CD4-positive, alpha-beta memory T cell (primary cell): ENCODE measurements around the gene ABHD17C. TPM values are rescaled to one million over a fixed set of nuclear protein-coding genes. Genes with fewer than 3 reads are reported as not detected.
A peak's percentile ranks its signal among the peaks of the same experiment; 100 is the strongest.
"Not testable (repeated sequence)": the region's sequence is repeated elsewhere in the genome, so short reads cannot be mapped to it uniquely, and the experiment has no call there.

Source experiments
- CTCF ChIA-PET: fragments of 350-600 bp; sonication (Branson Sonifier 250); formaldehyde crosslinking; loops from one replicate; lab custom pipeline; 2021; ENCODE audit warnings: inconsistent platforms; ENCODE audit not compliant: partially characterized antibody; lab: Charles Lee
- POLR2A ChIA-PET: fragments of 350-600 bp; sonication (Branson Sonifier 250); formaldehyde crosslinking; loops from one replicate; lab custom pipeline; 2021; ENCODE audit not compliant: partially characterized antibody; lab: Charles Lee
- DNase-seq, 5 donors: peaks; one replicate each; pipeline versions ENCODE4 v3.0.0 to v3.0.0-alpha.2; 2020 to 2022; ENCODE audit warnings: mixed read lengths in 1 of 5
- H3K27ac ChIP-seq: one replicate; pipeline ENCODE4 v1.7.0; 2013; ENCODE audit warnings: low read depth, low read length
- H3K27me3 ChIP-seq: 2 replicates; pipeline ENCODE4 v1.7.0; 2013; ENCODE audit warnings: mild to moderate bottlenecking, low read length, moderate library complexity; ENCODE audit not compliant: insufficient read depth
- H3K36me3 ChIP-seq: 2 replicates; pipeline ENCODE4 v1.7.0; 2013; ENCODE audit warnings: mild to moderate bottlenecking, low read length, moderate library complexity; ENCODE audit not compliant: insufficient read depth
- H3K4me1 ChIP-seq: 2 replicates; pipeline ENCODE4 v1.7.0; 2013; ENCODE audit warnings: mild to moderate bottlenecking, low read length, moderate library complexity; ENCODE audit not compliant: insufficient read depth
- H3K4me3 ChIP-seq, 2 donors: one replicate each; pipeline ENCODE4 v1.7.0; 2013; ENCODE audit warnings: low read length in 2 of 2, mild to moderate bottlenecking in 1 of 2
- H3K9me3 ChIP-seq, 2 donors: one replicate each; pipeline ENCODE4 v1.7.0; 2013; ENCODE audit warnings: low read length in 2 of 2, control low read depth in 1 of 2; ENCODE audit not compliant: control insufficient read depth in 1 of 2
- H3K27ac Mint-ChIP-seq, 7 donors: one replicate each; pipeline ENCODE4 v1.8.0; 2020 to 2021; ENCODE audit warnings: mixed read lengths in 7 of 7, mild to moderate bottlenecking in 6 of 7, inconsistent platforms in 3 of 7, moderate library complexity in 3 of 7
- H3K27me3 Mint-ChIP-seq, 2 donors: one replicate each; pipeline ENCODE4 v1.8.0; 2020 to 2021; ENCODE audit warnings: mixed read lengths in 2 of 2
- H3K36me3 Mint-ChIP-seq, 2 donors: one replicate each; pipeline ENCODE4 v1.8.0; 2020 to 2021; ENCODE audit warnings: mixed read lengths in 2 of 2, inconsistent platforms in 1 of 2, mild to moderate bottlenecking in 1 of 2
- H3K4me1 Mint-ChIP-seq, 4 donors: one replicate each; pipeline ENCODE4 v1.8.0; 2020 to 2021; ENCODE audit warnings: mixed read lengths in 4 of 4, mild to moderate bottlenecking in 1 of 4
- H3K4me3 Mint-ChIP-seq, 8 donors: one replicate each; pipeline ENCODE4 v1.8.0; 2020 to 2021; ENCODE audit warnings: mixed read lengths in 8 of 8, mild to moderate bottlenecking in 7 of 8, moderate library complexity in 6 of 8, inconsistent platforms in 3 of 8
- H3K9me3 Mint-ChIP-seq, 8 donors: one replicate each; pipeline ENCODE4 v1.8.0; 2020 to 2021; ENCODE audit warnings: mixed read lengths in 8 of 8, mild to moderate bottlenecking in 5 of 8, inconsistent platforms in 3 of 8, moderate library complexity in 1 of 8
- intact Hi-C: fragments of 100-400 bp; cut with micrococcal nuclease; formaldehyde crosslinking; loops from one replicate; pipeline ENCODE4 v1.15.1; 2023
- polyA plus RNA-seq, 2 donors: library from polyadenylated mRNA; unstranded; fragments of 300-500 nt; fragmentation: Illumina TruSeq; gene quantifications; one replicate each; pipeline ENCODE4 v1.2.3, GENCODE V29; 2021
- total RNA-seq, 2 experiments: library from RNA; stranded (reverse); gene quantifications; one replicate each; pipeline ENCODE4 v1.2.3, GENCODE V29; 2021

The ABHD17C gene
- total and polyA plus RNA-seq, 4 experiments from 2014 or later = 0.32 to 3.8 (median 3.4) TPM

- Histone ChIP-seq H3K27ac (no peak overlapping the region), H3K9me3 (no peaks in the 10 kb centered on the region), H3K27me3 (no peaks in the 10 kb centered on the region), H3K4me3 (no peak overlapping the region), H3K36me3 (no peaks in the 10 kb centered on the region), H3K4me1 (no peaks in the 10 kb centered on the region)
- H3K9me3 Mint-ChIP-seq = peaks cover 0 to 2% (median 0%) of the 10 kb centered on the region in 8 donors
- no peak overlapping the region for H3K27ac Mint-ChIP-seq
- peaks cover 0 to 2% (median 1%) of the 10 kb centered on the region in 4 donors for H3K4me1 Mint-ChIP-seq
- CTCF ChIA-PET = no interaction called here
- no peak overlapping the region for H3K4me3 Mint-ChIP-seq
- no peaks in the 10 kb centered on the region for H3K36me3 Mint-ChIP-seq
- DNase-seq = no peak
- intact Hi-C loops = no loop called here
- H3K27me3 Mint-ChIP-seq = no peaks in the 10 kb centered on the region
- POLR2A ChIA-PET = no interaction called here
Observed at GRCh38 chr15:80760960-80761359, 65.8 kb downstream of the ABHD17C start.

- no peak overlapping the region for H3K4me3 Mint-ChIP-seq
Observed at GRCh38 chr15:80761754-80762153, 66.6 kb downstream of the ABHD17C start.

DNA sequence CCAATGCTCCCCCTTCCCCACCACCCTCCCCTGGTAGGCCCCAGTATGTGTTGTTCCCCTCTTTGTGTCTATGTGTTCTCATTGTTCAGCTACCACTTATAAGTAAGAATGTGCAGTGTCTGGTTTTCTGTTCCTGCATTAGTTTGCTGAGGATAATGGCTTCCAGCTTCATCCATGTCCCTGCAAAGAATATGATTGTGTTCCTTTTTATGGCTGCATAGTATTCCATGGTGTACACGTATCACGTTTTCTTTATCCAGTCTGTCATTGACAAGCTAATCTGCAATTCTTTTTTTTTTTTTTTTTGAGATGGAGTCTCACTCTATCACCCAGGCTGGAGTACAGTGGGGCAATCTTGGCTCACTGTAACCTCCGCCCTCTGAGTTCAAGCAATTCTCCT, 68.1 kb downstream of the ABHD17C start:
- CTCF ChIA-PET = interaction anchor here (0.7 to 1.3 kb wide), 3 partner anchors 9 to 264 kb away, joined by 3 to 5 read pairs (median 3); no protein-coding TSS in a partner anchor
- intact Hi-C loops, H3K36me3 Mint-ChIP-seq, POLR2A ChIA-PET, H3K27ac ChIP-seq, H3K27me3 ChIP-seq, H3K4me3 Mint-ChIP-seq, H3K4me3 ChIP-seq, H3K27me3 Mint-ChIP-seq, DNase-seq, H3K4me1 ChIP-seq, H3K36me3 ChIP-seq, H3K9me3 ChIP-seq, H3K27ac Mint-ChIP-seq, H3K4me1 Mint-ChIP-seq, H3K9me3 Mint-ChIP-seq: not testable (repeated sequence)

More at GRCh38 chr15:80761754-80762153, 66.6 kb downstream of the ABHD17C start:
- no peaks in the 10 kb centered on the region for H3K4me1 Mint-ChIP-seq
- no peaks in the 10 kb centered on the region for H3K27me3 Mint-ChIP-seq
- ChIA-PET CTCF (no interaction called here), POLR2A (no interaction called here)
- H3K9me3 ChIP-seq = no peaks in the 10 kb centered on the region
- no peak overlapping the region for H3K27ac ChIP-seq
- H3K4me1 ChIP-seq = no peaks in the 10 kb centered on the region
- no peaks in the 10 kb centered on the region for H3K36me3 Mint-ChIP-seq
- H3K36me3 ChIP-seq = no peaks in the 10 kb centered on the region
- H3K27me3 ChIP-seq = no peaks in the 10 kb centered on the region
- intact Hi-C loops = no loop called here
- H3K27ac Mint-ChIP-seq = no peak overlapping the region
- DNase-seq = no peak
- no peak overlapping the region for H3K4me3 ChIP-seq
- peaks cover 0 to 2% (median 0%) of the 10 kb centered on the region in 8 donors for H3K9me3 Mint-ChIP-seq

DNA sequence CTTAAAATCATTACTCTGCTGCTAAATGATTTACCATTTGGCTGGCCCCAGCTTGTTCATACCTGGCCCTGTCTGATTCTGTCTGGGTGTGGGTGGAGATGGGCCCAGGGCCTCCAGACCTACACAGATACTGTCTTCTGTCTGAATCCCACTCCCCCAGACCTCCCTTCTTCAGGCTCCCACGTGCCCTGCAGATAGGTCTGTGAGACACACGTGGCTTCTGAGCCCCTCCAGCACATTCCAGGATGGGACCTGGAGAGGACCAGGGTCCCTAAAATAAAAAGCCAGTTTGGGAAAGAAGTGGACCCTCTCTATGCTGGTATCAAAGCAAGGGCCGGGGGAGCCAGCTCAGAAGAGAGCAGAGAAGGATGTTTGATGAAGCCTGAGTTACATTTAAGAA, 69.4 kb downstream of the ABHD17C start:
- no peaks in the 10 kb centered on the region for H3K27me3 Mint-ChIP-seq
- Histone ChIP-seq H3K9me3 (no peaks in the 10 kb centered on the region), H3K27ac (no peak overlapping the region), H3K4me3 (no peak overlapping the region), H3K4me1 (no peaks in the 10 kb centered on the region), H3K36me3 (no peaks in the 10 kb centered on the region), H3K27me3 (no peaks in the 10 kb centered on the region)
- ChIA-PET POLR2A (no interaction called here), CTCF (interaction anchor here (1.2 kb wide), 1 partner anchor 10 kb away, joined by 3 read pairs; no protein-coding TSS in a partner anchor)
- no peak for DNase-seq
- H3K36me3 Mint-ChIP-seq = no peaks in the 10 kb centered on the region
- H3K4me1 Mint-ChIP-seq = no peaks in the 10 kb centered on the region
- intact Hi-C loops = no loop called here
- H3K9me3 Mint-ChIP-seq = peaks cover 0 to 2% (median 0%) of the 10 kb centered on the region in 8 donors
- H3K27ac Mint-ChIP-seq = peak overlapping the region in 1 of 7 donors; percentile 48
- H3K4me3 Mint-ChIP-seq = no peak overlapping the region

DNA sequence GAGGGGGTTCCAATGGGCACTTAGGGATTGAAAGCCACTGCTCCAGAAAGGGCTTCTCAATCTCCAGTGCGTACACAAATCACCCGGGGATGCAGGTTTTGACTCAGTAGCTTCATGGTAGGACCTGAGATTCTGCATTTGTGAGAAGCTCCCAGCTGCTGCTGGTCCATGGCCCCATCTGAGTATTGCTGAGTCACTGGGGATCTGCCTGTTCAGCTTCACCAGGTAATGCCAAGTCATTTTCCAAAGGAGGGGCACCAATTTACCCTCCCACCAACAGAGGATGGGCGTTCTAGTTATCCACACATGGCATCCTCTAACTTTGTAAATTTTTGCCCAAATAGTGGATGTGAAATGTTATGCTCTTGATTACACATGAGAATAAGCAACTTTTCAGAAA, 71.2 kb downstream of the ABHD17C start:
- Histone ChIP-seq H3K4me1 (no peaks in the 10 kb centered on the region), H3K4me3 (no peak overlapping the region), H3K9me3 (no peaks in the 10 kb centered on the region), H3K27me3 (no peaks in the 10 kb centered on the region), H3K27ac (no peak overlapping the region), H3K36me3 (no peaks in the 10 kb centered on the region)
- ChIA-PET POLR2A (no interaction called here), CTCF (interaction anchor here (0.9 kb wide), 1 partner anchor 10 kb away, joined by 3 read pairs; no protein-coding TSS in a partner anchor)
- Mint-ChIP-seq H3K9me3 (peaks cover 0 to 2% (median 0%) of the 10 kb centered on the region in 8 donors), H3K4me3 (no peak overlapping the region), H3K27me3 (peaks cover 0 to under 1% of the 10 kb centered on the region in 2 donors), H3K4me1 (no peaks in the 10 kb centered on the region), H3K27ac (no peak overlapping the region), H3K36me3 (no peaks in the 10 kb centered on the region)
- DNase-seq = no peak
- intact Hi-C loops = no loop called here

DNA sequence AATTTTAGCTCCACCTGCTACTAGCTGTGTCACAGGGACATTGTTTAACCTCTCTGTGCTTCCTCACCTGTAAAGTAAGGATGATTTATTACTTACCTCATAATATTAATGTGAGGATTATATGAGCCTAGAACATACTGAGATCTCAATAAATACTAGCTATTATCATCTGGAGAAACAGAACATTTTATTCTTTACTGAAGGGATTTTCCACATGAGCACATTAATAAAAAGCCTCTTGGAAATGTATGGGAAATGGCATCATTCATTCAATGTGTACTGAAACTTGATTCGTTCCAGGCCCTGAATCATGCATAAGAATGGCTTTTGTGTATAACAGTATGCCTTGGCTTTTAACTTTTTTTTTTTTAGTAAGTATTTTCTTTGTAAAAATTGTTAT, 73.0 kb downstream of the ABHD17C start:
- Mint-ChIP-seq H3K27me3 (peaks cover 0 to 2% of the 10 kb centered on the region in 2 donors), H3K9me3 (no peaks in the 10 kb centered on the region), H3K4me1 (no peaks in the 10 kb centered on the region), H3K27ac (no peak overlapping the region), H3K4me3 (no peak overlapping the region), H3K36me3 (no peaks in the 10 kb centered on the region)
- Histone ChIP-seq H3K36me3 (no peaks in the 10 kb centered on the region), H3K27me3 (no peaks in the 10 kb centered on the region), H3K9me3 (no peaks in the 10 kb centered on the region), H3K4me3 (no peak overlapping the region), H3K27ac (no peak overlapping the region), H3K4me1 (no peaks in the 10 kb centered on the region)
- intact Hi-C loops = no loop called here
- DNase-seq = no peak
- ChIA-PET POLR2A (no interaction called here), CTCF (interaction anchor here (2.0 kb wide), 1 partner anchor 9 kb away, joined by 17 read pairs; no protein-coding TSS in a partner anchor)

DNA sequence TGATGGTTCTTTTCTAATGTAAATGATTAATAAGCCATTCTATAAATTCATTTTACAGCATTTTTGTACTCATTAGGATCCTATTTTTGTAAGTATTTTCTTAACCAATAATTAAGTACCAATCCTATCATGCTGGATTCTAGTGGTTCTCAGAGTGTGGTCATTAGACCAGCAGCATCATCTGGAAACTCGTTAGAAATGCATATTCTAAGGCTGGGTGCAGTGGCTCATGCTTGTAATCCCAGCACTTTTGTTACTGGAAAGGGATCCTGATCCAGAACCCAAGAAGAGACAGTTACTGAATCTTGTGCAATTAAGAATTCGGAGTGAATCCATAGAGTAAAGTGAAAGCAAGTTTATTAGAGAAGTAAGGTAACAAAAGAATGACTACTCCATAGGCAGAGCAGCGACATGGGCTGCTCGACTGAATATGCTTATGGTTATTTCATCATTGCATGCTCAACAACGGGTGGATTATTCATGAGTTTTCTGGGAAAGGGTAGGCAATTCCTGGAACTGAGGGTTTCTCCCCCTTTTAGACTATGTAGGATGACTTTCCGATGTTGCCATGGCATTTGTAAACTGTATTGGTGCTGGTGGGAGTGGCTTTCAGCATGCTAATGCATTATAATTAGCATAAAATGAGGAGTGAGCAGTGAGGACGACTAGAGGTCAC, 74.2 kb downstream of the ABHD17C start:
- H3K4me3 ChIP-seq = no peak overlapping the region
- Mint-ChIP-seq H3K36me3 (no peaks in the 10 kb centered on the region), H3K4me3 (no peak overlapping the region), H3K4me1 (no peaks in the 10 kb centered on the region), H3K27ac (no peak overlapping the region), H3K27me3 (peaks cover 0 to 2% of the 10 kb centered on the region in 2 donors), H3K9me3 (no peaks in the 10 kb centered on the region)
- H3K9me3 ChIP-seq = no peaks in the 10 kb centered on the region
- intact Hi-C loops = no loop called here
- ChIA-PET CTCF (no interaction called here), POLR2A (no interaction called here)
- no peaks in the 10 kb centered on the region for H3K4me1 ChIP-seq
- H3K27ac ChIP-seq = no peak overlapping the region
- no peaks in the 10 kb centered on the region for H3K36me3 ChIP-seq
- H3K27me3 ChIP-seq = no peaks in the 10 kb centered on the region
- DNase-seq = no peak
